Ammon's horn (tissue), 1 donor: Measurements from ENCODE around the gene TMEM97.
"Not testable (repeated sequence)": the region's sequence is repeated elsewhere in the genome, so short reads cannot be mapped to it uniquely, and the experiment has no call there.

Experiments
- DNase-seq: peaks from one replicate; pipeline ENCODE4 v3.0.0-alpha.2; 2016; ENCODE audit warnings: low spot score

Gene TMEM97

DNA sequence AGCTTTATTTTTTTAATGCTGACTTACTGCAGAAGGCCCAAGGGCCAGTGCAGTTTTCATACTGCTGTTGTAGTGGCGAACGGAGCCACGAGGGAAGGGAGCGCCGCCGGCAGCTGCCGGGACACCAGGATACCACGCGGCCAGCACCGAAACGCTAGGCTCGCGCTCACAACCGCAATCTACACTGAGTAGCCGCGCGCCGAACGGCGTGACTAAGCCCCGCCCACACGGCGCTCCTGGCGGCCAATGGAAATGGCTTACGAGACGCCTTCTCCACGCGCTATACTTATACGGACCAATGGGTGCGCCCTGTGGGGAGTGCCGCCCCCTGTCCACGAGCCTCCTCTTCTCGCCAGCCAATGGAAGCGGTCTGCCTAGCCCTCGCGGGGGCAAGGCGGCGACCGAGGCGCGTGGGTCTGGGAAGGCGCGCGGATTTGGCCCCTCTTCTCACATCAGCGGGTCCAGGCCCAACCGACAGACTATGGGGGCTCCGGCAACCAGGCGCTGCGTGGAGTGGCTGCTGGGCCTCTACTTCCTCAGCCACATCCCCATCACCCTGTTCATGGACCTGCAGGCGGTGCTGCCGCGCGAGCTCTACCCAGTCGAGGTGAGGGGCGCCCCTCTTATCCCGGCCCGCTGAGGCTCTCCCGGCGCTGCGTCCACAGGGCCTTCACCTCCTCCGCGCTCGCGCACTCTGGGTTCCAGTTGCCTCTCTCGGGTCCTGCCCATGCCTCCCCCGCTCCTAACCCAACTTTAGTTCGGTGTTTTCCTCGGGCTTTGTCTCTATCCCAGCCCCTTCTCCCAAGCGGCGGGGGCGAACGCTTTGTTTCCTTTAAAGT is at the start of gene TMEM97:
TSS of gene TMEM97 (plus strand) at position 442 of the 839 bp plus-strand sequence. CDS start at position 482, 40 bp downstream.
- peak; percentile 99 for DNase-seq

DNA sequence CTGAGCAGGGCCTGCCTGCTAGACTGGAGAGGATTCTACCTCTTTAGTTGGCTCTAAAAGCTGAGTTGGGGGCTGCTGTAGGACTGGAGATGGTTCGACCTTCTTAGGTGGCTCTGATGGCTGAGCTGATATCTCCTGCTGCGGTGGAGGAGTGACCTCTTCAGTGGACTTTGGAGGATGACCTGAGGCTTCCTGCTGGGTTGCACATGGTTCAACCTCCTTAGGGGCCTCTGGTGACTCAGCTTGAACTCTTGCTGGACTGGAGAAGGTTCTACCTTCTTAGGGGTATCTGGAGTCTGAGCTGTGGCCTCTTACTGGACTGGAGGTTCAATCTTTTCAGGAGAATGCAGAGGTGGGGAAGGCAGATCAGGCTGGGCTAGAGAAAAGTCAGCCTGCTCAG is 48.9 kb upstream of the TMEM97 start:
- DNase-seq: no peak

DNA sequence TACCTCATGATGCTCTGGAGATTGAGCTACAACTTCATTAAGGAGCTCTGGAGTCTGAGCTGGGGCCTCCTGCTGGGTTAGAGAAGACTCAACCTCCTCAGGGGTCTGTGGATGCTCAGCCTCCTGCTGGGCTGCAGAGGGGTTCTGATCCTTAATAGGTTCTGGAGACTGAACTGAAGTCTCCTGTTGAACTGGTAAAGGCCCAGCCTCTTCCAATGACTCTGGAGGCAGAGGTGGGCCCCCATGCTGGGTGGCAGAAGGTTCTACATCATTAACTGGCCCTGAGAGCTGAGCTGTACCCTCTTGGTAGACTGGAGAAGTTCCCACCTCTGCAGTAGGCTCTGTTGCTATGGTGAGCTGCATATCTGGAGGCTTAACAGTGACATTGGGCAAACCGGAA is 48.1 kb upstream of the TMEM97 start:
- DNase-seq: no peak

DNA sequence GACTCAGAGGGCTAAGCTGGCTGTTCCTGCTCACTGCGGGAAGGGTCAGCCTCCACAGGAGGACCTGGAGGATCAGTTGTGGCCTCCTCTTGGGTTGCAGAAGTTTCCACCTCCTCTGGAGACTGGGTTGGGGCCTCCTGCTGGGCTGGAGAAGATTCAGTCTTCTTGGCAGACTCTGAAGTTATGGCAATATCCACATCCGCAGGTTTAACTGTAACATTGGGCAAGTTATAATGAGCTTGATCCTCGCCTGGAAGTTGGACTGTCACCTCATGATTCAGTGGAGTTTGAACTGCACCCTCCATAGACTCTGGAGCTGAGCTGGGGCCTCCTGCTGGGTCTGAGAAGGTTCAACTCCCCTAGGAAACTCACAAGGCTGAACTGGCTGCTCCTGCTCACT is 47.6 kb upstream of the TMEM97 start:
- DNase-seq: no peak

DNA sequence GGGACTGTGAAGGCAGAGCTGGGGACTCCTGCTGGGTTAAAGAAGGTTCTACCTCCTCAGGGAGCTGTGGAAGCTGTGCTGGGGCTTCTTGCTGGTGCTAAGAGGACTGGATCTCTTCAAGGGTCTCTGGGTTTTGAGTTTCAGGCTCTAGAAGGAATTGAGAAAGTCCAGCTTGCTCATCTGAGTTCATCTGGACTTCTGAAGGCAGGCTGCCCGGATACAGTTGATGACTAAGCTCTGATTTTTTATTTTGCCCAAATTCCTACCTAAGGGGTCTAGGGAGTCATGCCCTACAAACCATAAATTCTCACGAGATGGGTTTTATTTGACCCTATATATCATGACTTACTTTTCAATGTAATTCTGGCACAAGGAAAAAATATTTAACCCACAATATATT is 46.8 kb upstream of the TMEM97 start:
- no peak for DNase-seq

DNA sequence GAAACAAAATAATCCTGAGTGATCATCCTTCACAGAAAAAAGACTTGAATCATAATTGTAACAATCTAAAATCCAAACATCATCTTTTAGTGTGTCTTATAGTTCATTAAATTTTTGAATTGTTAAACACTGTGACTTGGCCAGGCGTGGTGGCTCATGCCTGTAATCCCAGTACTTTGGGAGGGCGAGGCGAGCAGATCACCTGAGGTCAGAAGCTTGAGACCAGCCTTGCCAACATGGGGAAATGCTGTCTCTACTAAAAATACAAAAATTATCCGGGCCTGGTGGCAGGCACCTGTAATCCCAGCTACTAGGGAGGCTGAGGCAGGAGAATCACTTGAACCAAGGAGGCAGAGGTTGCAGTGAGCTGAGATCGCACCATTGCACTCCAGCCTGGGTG is 45.7 kb upstream of the TMEM97 start:
- DNase-seq: not testable (repeated sequence)

DNA sequence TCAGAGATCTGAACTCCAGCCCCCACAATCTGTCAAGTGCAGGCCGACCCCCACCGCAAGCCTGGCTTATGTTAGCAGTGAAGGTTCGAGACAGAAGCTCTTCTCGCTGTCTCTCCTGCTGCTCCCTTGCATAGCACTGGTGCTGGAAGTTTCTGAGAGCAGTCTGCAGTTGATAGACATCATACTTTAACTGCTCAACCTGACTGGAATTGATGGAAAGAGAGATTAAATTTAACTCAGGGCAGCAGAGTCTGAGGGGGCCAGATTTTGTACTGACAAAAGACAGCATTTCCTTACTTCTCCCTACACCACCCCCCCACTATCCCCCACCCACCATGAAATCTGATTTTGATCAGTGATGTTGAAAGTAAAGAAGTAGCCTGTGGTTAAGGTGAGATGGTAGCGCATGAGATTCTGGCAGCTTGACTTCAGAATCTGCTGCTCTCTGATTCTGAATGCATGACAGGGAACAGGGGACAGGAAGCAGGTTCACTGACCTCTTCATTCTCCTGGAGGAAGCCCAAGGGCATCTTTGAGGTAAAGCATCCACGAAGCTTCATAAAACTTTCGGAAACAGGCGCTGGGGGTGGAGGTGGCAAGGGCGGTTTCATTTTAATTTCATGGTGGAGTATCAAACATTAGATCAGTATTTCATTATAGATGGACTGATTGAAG is 44.3 kb upstream of the TMEM97 start:
- DNase-seq: no peak

DNA sequence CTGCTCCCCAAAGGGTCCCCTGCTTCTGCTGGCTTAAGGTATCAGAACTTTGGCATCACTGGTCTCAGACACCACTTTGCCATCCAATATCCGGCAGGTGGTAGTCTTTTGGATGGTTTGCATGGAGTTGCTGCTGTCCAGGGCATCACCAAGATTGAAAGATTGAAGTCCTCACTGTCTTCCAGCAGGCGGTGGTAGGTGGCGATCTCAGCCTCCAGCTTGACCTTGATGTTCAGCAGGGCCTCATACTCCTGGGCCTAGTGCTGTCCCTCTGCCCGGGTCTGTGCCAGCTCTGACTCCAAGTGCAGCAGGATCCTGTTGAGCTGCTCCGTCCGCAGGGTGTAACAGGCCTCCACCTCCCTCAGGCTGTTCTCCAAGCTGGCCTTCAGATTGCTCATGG is 43.0 kb upstream of the TMEM97 start:
- no peak for DNase-seq

DNA sequence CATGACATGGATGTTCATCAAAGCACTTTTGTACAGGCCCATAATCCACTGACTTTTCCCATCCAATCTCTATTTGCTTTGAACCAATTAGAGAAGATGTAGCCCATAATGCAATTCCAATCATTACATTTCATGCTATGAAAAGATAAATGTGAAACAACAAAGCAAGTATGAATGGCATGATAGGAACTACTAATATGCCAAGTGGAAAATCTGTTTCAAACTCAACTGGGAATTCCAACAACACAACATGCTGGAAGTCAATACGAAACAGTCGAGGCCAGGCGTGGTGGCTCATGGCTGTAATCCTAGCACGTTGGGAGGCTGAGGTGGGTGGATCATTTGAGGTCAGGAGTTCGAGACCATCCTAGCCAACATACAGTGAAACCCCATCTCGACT is 39.6 kb upstream of the TMEM97 start:
- no peak for DNase-seq

DNA sequence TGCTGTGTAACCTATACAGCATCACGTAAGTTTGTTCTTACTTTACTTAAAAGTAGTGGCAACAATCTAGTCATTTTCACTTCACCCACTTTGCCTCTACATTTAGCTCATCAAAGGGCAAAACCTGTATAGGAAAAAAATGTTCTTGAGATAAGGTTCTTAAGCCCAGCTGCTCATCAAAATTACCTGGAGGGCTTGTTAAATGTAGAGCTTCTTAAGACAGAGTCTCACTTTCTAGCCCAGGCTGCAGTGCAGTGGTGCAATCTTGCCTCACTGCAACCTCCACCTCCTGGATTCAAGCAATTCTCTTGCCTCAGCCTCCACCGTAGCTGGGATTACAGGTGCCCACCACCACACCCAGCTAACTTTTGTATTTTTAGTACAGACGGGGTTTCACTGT is 38.2 kb upstream of the TMEM97 start:
- DNase-seq: no peak

DNA sequence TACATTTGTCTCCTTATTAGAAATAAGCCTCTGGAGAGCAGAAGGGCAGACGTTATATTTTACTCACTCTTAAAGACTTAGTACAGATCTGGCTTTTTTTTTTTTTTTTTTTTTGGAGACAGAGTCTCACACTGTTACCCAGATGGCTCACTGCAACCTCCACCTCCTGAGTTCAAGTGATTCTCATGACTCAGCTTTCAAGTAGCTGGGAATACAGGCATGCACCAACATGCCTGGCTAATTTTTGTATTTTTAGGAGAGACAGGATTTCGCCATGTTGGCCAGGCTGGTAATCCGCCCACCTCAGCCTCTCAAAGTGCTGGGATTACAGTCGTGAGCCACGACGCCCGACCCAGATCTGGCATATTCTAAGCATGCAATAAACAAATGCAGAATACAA is 36.4 kb upstream of the TMEM97 start:
- DNase-seq: no peak

DNA sequence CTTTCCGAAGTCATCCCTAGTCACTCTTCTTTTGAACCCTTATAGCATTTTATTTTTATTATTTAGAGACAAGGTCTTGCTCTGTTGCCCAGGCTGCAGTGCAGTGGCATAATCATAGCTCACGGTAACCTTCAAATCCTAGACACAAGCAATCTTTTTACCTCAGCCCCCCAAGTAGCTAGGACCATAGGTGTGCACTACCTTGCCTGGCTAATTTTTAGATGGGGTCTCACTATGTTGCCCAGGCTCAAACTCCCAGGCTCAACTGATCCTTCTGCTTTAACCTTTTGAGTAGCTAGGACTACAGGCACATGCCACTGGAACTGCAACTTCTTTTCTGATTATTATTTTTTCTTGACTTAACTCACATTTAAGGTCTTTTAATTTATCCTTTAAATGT is 33.0 kb upstream of the TMEM97 start:
- no peak for DNase-seq

DNA sequence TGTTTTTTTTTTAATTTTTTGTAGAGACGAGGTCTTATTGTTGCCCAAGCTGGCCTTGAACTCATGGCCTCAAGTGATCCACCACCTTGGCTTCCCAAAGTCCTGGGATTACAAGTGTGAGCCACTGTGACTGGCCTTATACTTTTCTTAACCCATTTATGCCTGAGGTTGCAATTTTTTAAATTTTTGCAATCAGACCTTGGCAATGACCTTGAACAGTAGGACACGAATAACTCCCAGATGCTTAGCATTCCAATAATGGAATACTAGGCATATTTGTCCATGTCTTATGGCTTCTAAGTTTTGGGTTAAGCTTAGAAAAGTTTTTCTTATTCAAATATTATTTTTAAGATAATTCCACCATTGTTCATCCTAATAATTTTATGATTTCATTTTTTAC is 28.3 kb upstream of the TMEM97 start:
- DNase-seq: no peak

DNA sequence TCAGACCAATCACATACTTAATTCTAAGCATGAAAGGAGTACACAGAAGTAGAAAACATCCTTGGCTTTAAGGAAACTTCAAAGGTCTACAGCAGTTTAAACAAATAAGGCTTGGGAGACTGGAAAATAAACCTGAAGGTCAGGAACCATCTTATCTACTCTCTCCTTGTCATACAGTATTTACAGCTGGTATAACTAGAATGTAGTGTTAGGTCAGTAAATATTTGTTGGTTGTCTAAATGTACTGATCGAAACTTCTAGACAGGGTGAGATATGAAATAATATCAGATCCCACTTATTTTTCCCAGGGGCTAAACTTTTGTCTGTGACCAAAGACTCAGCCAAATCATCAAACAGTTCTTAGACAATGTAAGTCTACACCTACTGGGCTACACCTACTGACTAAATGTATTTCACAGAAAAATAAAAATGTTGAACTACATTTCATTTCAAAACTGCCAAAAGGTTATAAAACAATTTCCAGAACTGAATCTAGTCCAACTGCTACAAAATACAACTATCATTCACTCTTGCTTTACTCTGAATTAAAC is 27.1 kb upstream of the TMEM97 start:
- DNase-seq: no peak

DNA sequence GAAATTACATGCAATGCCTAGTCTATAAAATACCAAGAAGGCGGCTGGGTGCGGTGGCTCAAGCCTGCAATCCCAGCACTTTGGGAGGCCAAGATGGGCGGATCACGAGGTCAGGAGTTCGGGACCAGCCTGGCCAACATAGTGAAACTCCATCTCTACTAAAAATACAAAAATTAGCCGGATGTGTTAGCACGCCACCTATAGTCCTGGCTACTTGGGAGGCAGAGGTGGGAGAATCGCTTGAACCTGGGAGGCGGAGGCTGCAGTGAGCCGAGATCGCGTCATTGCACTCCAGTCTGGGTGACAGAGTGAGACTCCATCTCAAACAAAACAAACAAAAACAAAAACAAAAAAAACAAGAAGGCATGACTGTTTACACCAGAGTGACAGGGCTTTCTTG is 26.1 kb upstream of the TMEM97 start:
- not testable (repeated sequence) for DNase-seq

DNA sequence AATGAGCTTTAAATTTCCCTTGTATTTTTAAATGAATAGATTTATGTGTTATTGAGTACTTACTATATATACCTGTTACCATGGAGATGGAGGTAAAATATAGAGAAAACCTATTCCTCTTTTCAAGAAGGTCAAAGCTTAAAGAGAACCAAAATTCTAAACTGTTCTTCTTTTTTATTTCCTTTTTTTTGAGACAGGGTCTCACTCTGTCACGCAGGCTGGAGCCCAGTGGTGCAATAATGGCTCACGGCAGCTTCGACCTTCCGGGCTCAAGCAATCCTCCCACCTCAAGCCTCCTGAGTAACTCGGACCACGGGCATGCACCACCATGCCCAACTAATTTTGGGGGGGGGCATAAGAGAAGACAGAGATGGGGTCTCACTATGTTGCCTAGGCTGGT is 25.0 kb upstream of the TMEM97 start:
- DNase-seq: no peak

DNA sequence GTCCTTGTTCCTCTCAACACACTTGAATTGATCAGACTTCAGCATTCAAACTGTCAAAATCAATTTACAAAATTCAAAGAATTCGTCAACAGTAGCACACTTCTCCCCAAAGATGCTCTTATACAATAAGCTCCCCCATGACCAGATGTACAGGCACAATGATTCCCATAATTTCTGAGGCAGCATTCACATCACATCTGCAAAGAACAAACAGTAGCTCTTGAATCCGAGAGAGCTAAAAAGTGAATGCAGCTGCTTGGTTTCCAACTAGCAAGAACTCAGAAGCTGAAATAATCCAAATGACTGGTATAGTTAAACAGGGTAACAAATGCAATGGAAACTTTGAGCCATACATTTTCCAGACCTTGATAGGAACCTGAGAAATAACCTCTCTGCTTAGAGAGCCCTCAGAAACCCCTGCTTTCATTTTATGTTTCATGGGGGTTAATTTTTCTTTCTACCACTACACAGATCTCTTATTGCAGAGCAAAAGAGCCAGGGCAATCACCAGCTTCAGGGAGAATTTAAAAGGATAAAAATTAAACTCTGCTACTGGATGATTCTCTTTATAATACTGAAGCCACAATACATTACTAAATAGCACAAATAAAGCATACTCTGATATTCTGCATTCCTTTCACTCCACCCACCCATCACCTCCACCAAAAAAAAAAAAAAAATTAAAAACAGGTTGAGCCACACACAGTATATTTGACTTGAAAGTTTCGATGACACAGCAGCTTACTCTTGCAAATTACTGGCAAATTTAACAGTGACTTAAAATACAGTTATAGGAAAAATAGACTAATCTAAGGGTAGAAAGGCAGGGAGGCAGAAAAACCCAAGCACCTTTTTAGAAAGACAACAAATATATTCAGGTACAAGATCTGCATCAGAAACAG is 23.1 kb upstream of the TMEM97 start:
- DNase-seq: peak; percentile 21

DNA sequence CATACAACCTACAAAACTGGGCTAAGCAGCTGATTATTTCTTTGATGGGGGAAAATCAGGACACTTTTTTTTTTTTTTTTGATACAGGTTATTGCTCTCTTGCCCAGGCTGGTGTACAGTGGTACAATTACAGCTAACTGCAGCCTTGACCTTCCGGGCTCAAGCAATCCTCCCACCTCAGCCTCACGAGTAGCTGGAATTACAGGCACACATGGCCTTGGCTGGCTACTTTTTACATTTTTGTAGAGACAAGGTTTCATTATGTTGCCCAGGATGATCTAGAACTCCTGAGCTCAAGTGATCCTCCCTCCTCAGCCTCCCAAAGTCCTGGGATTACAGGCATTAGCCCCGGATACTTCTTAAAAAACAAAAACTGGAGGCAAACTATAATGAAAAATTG is 20.6 kb upstream of the TMEM97 start:
- no peak for DNase-seq

DNA sequence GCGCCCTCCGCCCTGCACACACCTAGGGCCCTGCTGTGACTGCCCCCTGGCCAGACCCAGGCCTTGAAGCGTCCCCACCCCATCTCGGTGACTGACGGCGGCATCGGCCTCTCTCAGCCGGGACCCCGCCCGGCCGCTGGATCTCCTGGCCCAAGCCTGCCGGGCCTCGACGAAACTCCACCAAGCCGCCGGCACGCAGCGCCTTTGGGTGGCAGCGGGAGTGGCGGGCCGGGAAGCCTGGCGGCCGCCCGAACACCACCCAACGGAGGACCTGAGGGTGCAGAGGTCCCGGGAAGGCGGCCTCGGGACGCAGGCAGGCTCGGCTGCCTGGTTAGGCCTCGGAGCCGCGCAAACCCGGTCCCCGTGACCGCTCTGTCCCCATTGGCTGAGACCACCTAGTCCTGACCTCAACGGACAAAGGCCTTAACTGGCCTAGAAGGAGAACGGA is 12.0 kb upstream of the TMEM97 start:
- DNase-seq: no peak

DNA sequence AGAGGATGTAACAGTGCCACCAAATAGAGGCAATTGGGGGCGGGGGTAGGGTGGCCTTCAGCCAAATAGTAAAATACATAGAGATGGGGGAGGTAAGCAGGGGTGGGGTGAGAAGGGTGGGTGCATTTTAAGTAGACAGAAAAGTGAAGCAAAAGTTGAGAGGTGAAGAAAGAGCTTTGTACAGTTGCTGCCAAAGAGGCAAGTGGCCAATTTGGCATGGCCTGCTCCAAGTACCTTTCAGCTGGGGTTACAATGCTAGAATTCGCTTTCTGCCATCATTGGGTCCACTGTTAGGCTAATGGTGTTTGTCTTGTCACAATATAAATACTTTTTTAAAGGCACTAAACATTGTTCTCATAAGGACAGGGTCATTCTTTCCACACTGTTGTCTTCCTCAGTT is 5.2 kb upstream of the TMEM97 start:
- no peak for DNase-seq

DNA sequence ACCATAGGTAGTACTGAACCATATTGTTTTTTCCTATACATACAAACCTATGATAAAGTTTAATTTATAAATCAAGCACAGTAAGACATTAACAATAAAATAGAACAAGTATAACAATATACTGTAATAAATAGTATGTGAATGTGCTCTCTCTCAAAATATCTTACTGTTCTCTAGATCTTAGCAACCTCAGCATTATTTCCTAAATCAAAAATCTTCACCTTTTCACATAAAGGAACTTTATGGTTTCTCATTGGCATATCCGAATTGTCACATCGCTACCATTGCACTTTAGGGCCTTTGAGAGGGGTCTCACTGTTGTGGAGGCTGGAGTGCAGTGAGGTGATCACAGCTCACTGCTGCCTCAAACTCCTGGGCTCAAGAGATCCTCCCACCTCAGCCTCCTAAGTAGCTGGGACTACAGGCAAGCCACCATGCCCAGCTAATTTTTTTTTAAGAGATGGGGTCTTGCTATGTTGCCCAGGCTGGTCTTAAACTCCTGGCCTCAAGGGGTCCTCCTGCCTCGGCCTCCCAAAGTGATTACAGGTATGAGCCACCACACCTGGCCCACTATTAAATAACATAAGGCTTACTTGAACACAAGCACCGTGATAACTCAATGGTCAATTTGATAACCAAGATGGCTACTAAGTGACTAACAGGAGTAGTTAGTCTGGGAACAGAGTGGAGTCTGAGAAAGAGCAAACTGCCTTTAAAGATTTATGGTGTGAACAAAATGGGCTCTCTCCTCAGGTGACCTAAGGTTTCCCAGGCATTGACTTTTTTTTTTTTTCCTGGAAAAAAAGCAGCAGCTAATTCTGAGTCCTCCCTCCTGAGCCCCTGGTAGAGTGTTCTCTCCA is 2.9 kb upstream of the TMEM97 start:
- no peak for DNase-seq
